Sigmoid colon (tissue), 4 donors: ENCODE results near the gene UBASH3B.

Experiments
- POLR2AphosphoS5 ChIP-seq, 4 donors: sonication (generic); formaldehyde crosslinking; IDR thresholded peaks; one replicate each; pipeline ENCODE4 v1.6.1; 2017; ENCODE audit warnings: antibody characterized with exemption in 4 of 4
- TF ChIP-seq, protein P1 (sequence below), 4 experiments: fragments of 450-650 bp in 3 of 4; fragments of 200-600 bp in 1 of 4; IDR thresholded peaks; one replicate each; pipeline ENCODE4 v1.5.1; 2016 to 2019; ENCODE audit warnings: antibody characterized with exemption in 4 of 4, mild to moderate bottlenecking in 3 of 4, moderate library complexity in 2 of 4

- TF ChIP-seq, protein P1, sequence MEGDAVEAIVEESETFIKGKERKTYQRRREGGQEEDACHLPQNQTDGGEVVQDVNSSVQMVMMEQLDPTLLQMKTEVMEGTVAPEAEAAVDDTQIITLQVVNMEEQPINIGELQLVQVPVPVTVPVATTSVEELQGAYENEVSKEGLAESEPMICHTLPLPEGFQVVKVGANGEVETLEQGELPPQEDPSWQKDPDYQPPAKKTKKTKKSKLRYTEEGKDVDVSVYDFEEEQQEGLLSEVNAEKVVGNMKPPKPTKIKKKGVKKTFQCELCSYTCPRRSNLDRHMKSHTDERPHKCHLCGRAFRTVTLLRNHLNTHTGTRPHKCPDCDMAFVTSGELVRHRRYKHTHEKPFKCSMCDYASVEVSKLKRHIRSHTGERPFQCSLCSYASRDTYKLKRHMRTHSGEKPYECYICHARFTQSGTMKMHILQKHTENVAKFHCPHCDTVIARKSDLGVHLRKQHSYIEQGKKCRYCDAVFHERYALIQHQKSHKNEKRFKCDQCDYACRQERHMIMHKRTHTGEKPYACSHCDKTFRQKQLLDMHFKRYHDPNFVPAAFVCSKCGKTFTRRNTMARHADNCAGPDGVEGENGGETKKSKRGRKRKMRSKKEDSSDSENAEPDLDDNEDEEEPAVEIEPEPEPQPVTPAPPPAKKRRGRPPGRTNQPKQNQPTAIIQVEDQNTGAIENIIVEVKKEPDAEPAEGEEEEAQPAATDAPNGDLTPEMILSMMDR (IDR thresholded peaks at IDR 0.05): no peak
- no peak for TF ChIP-seq POLR2AphosphoS5 (IDR thresholded peaks at IDR 0.05)
These were observed 161.4 kb downstream of the UBASH3B start for GRCh38 chr11:122816761-122817520.
